CD4-positive, alpha-beta T cell (primary cell): ENCODE measurements around the gene TRIM33. TPM values are rescaled to one million over a fixed set of nuclear protein-coding genes. Genes with fewer than 3 reads are reported as not detected.

Source experiments
- ATAC-seq: fragments of 200-7000 bp; cut with Tn5 transposase; one replicate; pipeline ENCODE4 v1.10.0; 2022; ENCODE audit warnings: mild to moderate bottlenecking; ENCODE audit not compliant: poor library complexity
- CTCF ChIA-PET: fragments of 350-600 bp; sonication (Branson Sonifier 250); formaldehyde crosslinking; loops from one replicate; lab custom pipeline; 2021; ENCODE audit warnings: antibody characterized with exemption, inconsistent platforms; lab: Charles Lee
- POLR2A ChIA-PET: fragments of 350-600 bp; sonication (Branson Sonifier 250); formaldehyde crosslinking; loops from one replicate; lab custom pipeline; 2021; ENCODE audit warnings: antibody characterized with exemption, inconsistent platforms; lab: Charles Lee
- DNase-seq, 14 experiments: peaks; one replicate each; pipeline ENCODE4 v3.0.0-alpha.2; 2013 to 2020; ENCODE audit warnings: mixed read lengths in 2 of 14
- H3K27ac ChIP-seq, 2 donors: one replicate each; pipeline versions ENCODE4 v1.5.1 to v1.7.0; 2013; ENCODE audit warnings: low read length in 2 of 2, low read depth in 1 of 2, mild to moderate bottlenecking in 1 of 2
- H3K27me3 ChIP-seq, 2 experiments: 1 replicate in 1 of 2; 2 replicates in 1 of 2; pipeline versions ENCODE4 v1.6.1 to v1.7.0; 2013; ENCODE audit warnings: low read length in 2 of 2, control low read depth in 1 of 2, mild to moderate bottlenecking in 1 of 2, moderate library complexity in 1 of 2; ENCODE audit not compliant: insufficient read depth in 2 of 2, control insufficient read depth in 1 of 2
- H3K36me3 ChIP-seq: one replicate; pipeline ENCODE4 v1.6.1; 2013; ENCODE audit warnings: low read length, control low read depth; ENCODE audit not compliant: insufficient read depth
- H3K4me1 ChIP-seq: one replicate; pipeline ENCODE4 v1.6.1; 2013; ENCODE audit warnings: low read length, control low read depth; ENCODE audit not compliant: insufficient read depth
- H3K4me3 ChIP-seq: one replicate; pipeline ENCODE4 v1.5.1; 2013; ENCODE audit warnings: mild to moderate bottlenecking, low read length, moderate library complexity
- H3K9me3 ChIP-seq, 2 experiments: 1 replicate in 1 of 2; 2 replicates in 1 of 2; pipeline versions ENCODE4 v1.6.1 to v1.7.0; 2013; ENCODE audit warnings: low read length in 2 of 2, mild to moderate bottlenecking in 2 of 2, control low read depth in 1 of 2, moderate library complexity in 1 of 2; ENCODE audit not compliant: control insufficient read depth in 1 of 2, insufficient read depth in 1 of 2
- H3K27ac Mint-ChIP-seq: one replicate; pipeline ENCODE4 v1.8.0; 2020; ENCODE audit warnings: mixed read lengths
- H3K27me3 Mint-ChIP-seq: one replicate; pipeline ENCODE4 v1.8.0; 2021; ENCODE audit warnings: mixed read lengths
- H3K36me3 Mint-ChIP-seq: one replicate; pipeline ENCODE4 v1.8.0; 2021; ENCODE audit warnings: low read depth, mixed read lengths
- H3K4me1 Mint-ChIP-seq: one replicate; pipeline ENCODE4 v1.8.0; 2021; ENCODE audit warnings: low read depth, mixed read lengths
- H3K4me3 Mint-ChIP-seq: one replicate; pipeline ENCODE4 v1.8.0; 2020; ENCODE audit warnings: mild to moderate bottlenecking, mixed read lengths
- H3K9me3 Mint-ChIP-seq: one replicate; pipeline ENCODE4 v1.8.0; 2020; ENCODE audit warnings: mixed read lengths
- CTCF ChIP-seq: fragments of 200-600 bp; IDR thresholded peaks from one replicate; pipeline ENCODE4 v1.8.0; 2022; ENCODE audit warnings: antibody characterized with exemption, mild to moderate bottlenecking
- intact Hi-C, 2 experiments: fragments of 100-400 bp; cut with DNase I in 1 of 2; cut with micrococcal nuclease in 1 of 2; formaldehyde crosslinking; loops; one replicate each; pipeline versions ENCODE4 v1.15.1 to v1.9.0; 2023 to 2025; cut with DNase I, micrococcal nuclease
- total RNA-seq, 174 experiments: library from RNA in 2 of 174; stranded (reverse) in 2 of 174; gene quantifications; one replicate each; pipeline ENCODE4 v1.2.3 and lab custom pipeline; 2021 to 2026

Gene TRIM33
- total RNA-seq, 2 experiments from 2014 or later, result 42.6 to 45.0 TPM

GRCh38 chr1:114531094-114531493 is 20.1 kb upstream of the TRIM33 start:
- ATAC-seq (no peak), DNase-seq (no peak)
- H3K4me3 ChIP-seq, result no peak overlapping the region
- no peaks in the 10 kb centered on the region for H3K9me3 ChIP-seq
- H3K36me3 Mint-ChIP-seq, result no peaks in the 10 kb centered on the region
- no peaks in the 10 kb centered on the region for H3K4me1 ChIP-seq
- H3K9me3 Mint-ChIP-seq, result no peaks in the 10 kb centered on the region
- TF ChIP-seq CTCF, result no peak
- H3K27ac ChIP-seq, result no peak overlapping the region
- intact Hi-C loops, result no loop called here
- H3K27ac Mint-ChIP-seq, result no peak overlapping the region
- H3K36me3 ChIP-seq, result no peaks in the 10 kb centered on the region
- H3K27me3 ChIP-seq, result no peaks in the 10 kb centered on the region
- H3K4me1 Mint-ChIP-seq, result no peaks in the 10 kb centered on the region
- ChIA-PET POLR2A (no interaction called here), CTCF (no interaction called here)
- H3K27me3 Mint-ChIP-seq, result no peaks in the 10 kb centered on the region
- no peak overlapping the region for H3K4me3 Mint-ChIP-seq

GRCh38 chr1:114530224-114530623 is 19.2 kb upstream of the TRIM33 start:
- Histone ChIP-seq H3K36me3 (no peaks in the 10 kb centered on the region), H3K4me1 (no peaks in the 10 kb centered on the region), H3K27ac (no peak overlapping the region), H3K4me3 (no peak overlapping the region), H3K27me3 (no peaks in the 10 kb centered on the region), H3K9me3 (no peaks in the 10 kb centered on the region)
- ATAC-seq, result no peak
- no peaks in the 10 kb centered on the region for H3K27me3 Mint-ChIP-seq
- no peak overlapping the region for H3K27ac Mint-ChIP-seq
- no peak overlapping the region for H3K4me3 Mint-ChIP-seq
- ChIA-PET POLR2A (no interaction called here), CTCF (no interaction called here)
- intact Hi-C loops, result no loop called here
- no peaks in the 10 kb centered on the region for H3K4me1 Mint-ChIP-seq
- H3K9me3 Mint-ChIP-seq, result no peaks in the 10 kb centered on the region
- TF ChIP-seq CTCF, result no peak
- no peaks in the 10 kb centered on the region for H3K36me3 Mint-ChIP-seq
- DNase-seq, result no peak

GRCh38 chr1:114524944-114525343 is 13.9 kb upstream of the TRIM33 start:
- Mint-ChIP-seq H3K4me3 (no peak overlapping the region), H3K4me1 (no peaks in the 10 kb centered on the region), H3K9me3 (no peaks in the 10 kb centered on the region), H3K27me3 (peaks cover under 1% of the 10 kb centered on the region), H3K27ac (no peak overlapping the region), H3K36me3 (no peaks in the 10 kb centered on the region)
- POLR2A ChIA-PET, result no interaction called here
- Histone ChIP-seq H3K4me3 (no peak overlapping the region), H3K27ac (no peak overlapping the region), H3K9me3 (no peaks in the 10 kb centered on the region), H3K27me3 (peaks cover 0 to 3% of the 10 kb centered on the region in 2 experiments), H3K4me1 (no peaks in the 10 kb centered on the region), H3K36me3 (no peaks in the 10 kb centered on the region)
- ATAC-seq (peak; percentile 41), DNase-seq (peak in 1 of 14 experiments; percentile 18)
- intact Hi-C loops, result no loop called here
- CTCF ChIA-PET, result interaction anchor here (1.5 kb wide), 1 partner anchor 64 kb away, joined by 7 read pairs; no protein-coding TSS in a partner anchor
- no peak for TF ChIP-seq CTCF
